Epidermal melanocyte (primary cell): ENCODE measurements around the gene SH3PXD2A.

Experiments
- DNase-seq: peaks from one replicate; pipeline ENCODE4 v3.0.0; 2011; ENCODE audit warnings: low spot score; ENCODE audit not compliant: insufficient read length

The SH3PXD2A gene

GRCh38 chr10:103568505-103568904 lies 286.9 kb downstream of the SH3PXD2A start:
- no peak for DNase-seq

GRCh38 chr10:103566536-103566935 lies 288.8 kb downstream of the SH3PXD2A start:
- no peak for DNase-seq

- no peak for DNase-seq
These were observed 290.4 kb downstream of the SH3PXD2A start for GRCh38 chr10:103564776-103565520.

GRCh38 chr10:103564116-103564501 lies 291.3 kb downstream of the SH3PXD2A start:
- DNase-seq, result no peak

- DNase-seq, result no peak
These were observed 291.9 kb downstream of the SH3PXD2A start for GRCh38 chr10:103563231-103564115.

- DNase-seq, result no peak
These were observed 293.0 kb downstream of the SH3PXD2A start for GRCh38 chr10:103562383-103562782.

- DNase-seq, result no peak
These were observed 294.5 kb downstream of the SH3PXD2A start for GRCh38 chr10:103560886-103561285.

- DNase-seq, result no peak
These were observed 295.6 kb downstream of the SH3PXD2A start for GRCh38 chr10:103559776-103560175.

- no peak for DNase-seq
These were observed 296.5 kb downstream of the SH3PXD2A start for GRCh38 chr10:103558911-103559310.

- no peak for DNase-seq
These were observed 297.9 kb downstream of the SH3PXD2A start for GRCh38 chr10:103557455-103557854.

GRCh38 chr10:103556383-103557007 lies 298.9 kb downstream of the SH3PXD2A start:
- no peak for DNase-seq

- no peak for DNase-seq
These were observed 299.7 kb downstream of the SH3PXD2A start for GRCh38 chr10:103555712-103556111.

GRCh38 chr10:103555325-103555649 lies 300.1 kb downstream of the SH3PXD2A start:
- DNase-seq, result no peak

GRCh38 chr10:103554488-103555324 lies 300.7 kb downstream of the SH3PXD2A start:
- peak; percentile 81 for DNase-seq

GRCh38 chr10:103553743-103554487 lies 301.5 kb downstream of the SH3PXD2A start:
- no peak for DNase-seq

- DNase-seq, result no peak
These were observed 302.3 kb downstream of the SH3PXD2A start for GRCh38 chr10:103552856-103553742.

GRCh38 chr10:103551619-103552602 lies 303.5 kb downstream of the SH3PXD2A start:
- DNase-seq, result no peak

- no peak for DNase-seq
These were observed 305.1 kb downstream of the SH3PXD2A start for GRCh38 chr10:103550229-103550628.
